ENCODE data around the gene GPR35. TPM values are rescaled to one million over a fixed set of nuclear protein-coding genes. Genes with fewer than 3 reads are reported as not detected.

Gene GPR35
- total RNA-seq, 2 donors from 2014 or later: 0.55 to 0.71 TPM

DNA sequence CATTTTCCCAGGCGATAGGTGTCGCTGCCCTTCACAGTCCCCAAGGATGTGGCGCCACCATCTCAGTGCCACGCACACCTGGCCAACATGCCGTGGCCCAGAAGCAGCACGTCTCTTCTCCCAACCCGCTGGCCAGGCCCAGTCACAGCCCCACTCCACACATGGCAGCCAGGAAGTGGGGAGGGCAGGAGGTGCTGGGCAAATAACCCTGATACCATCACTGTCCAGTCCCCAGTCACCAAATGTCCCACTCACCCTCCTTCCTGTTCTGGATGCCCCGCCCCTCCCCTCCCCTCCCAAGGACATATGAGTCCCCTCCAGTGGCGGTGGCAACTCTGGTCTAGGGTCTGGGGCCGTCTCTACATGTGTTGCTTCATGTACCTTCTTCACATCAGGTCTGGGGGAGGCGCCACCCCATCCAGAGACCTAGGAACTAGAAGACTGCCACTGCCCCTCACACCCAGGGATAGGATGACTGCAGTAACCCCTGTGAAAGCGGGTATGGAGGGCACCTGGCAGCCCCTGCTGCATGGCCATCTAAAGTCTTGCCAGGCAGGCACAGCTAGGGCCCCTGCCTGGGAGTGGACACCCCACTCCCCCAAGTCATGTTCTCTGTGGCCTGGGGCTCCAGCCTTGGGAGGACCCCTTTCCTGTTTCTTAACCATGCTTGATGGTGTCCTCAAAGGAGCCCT, 46.1 kb upstream of the GPR35 start:
- Mint-ChIP-seq H3K9me3 (no peaks in the 10 kb centered on the region), H3K4me1 (peaks cover 6% of the 10 kb centered on the region), H3K36me3 (ENCODE audit: low read depth) (peaks cover 6% of the 10 kb centered on the region), H3K27ac (peak overlapping the region; percentile 73), H3K27me3 (ENCODE audit: insufficient read depth) (no peaks in the 10 kb centered on the region), H3K4me3 (no peak overlapping the region)
- TF ChIP-seq, protein P1, sequence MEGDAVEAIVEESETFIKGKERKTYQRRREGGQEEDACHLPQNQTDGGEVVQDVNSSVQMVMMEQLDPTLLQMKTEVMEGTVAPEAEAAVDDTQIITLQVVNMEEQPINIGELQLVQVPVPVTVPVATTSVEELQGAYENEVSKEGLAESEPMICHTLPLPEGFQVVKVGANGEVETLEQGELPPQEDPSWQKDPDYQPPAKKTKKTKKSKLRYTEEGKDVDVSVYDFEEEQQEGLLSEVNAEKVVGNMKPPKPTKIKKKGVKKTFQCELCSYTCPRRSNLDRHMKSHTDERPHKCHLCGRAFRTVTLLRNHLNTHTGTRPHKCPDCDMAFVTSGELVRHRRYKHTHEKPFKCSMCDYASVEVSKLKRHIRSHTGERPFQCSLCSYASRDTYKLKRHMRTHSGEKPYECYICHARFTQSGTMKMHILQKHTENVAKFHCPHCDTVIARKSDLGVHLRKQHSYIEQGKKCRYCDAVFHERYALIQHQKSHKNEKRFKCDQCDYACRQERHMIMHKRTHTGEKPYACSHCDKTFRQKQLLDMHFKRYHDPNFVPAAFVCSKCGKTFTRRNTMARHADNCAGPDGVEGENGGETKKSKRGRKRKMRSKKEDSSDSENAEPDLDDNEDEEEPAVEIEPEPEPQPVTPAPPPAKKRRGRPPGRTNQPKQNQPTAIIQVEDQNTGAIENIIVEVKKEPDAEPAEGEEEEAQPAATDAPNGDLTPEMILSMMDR (conservative IDR thresholded peaks at IDR 0.05): no peak
- Histone ChIP-seq H3K4me3 (ENCODE audit: low read length) (no peak overlapping the region), H3K36me3 (ENCODE audit: control insufficient read depth, insufficient read depth, low read length) (peaks cover 8% of the 10 kb centered on the region), H3K27ac (ENCODE audit: low read depth, low read length) (no peak overlapping the region), H3K27me3 (ENCODE audit: control insufficient read depth, insufficient read depth, low read length, poor library complexity, severe bottlenecking) (no peaks in the 10 kb centered on the region), H3K9ac (ENCODE audit: extremely low read depth, low read length, poor library complexity, severe bottlenecking) (no peak overlapping the region), H3K9me3 (ENCODE audit: control insufficient read depth, low read length) (no peaks in the 10 kb centered on the region), H3K4me1 (ENCODE audit: control insufficient read depth, insufficient read depth, low read length) (no peaks in the 10 kb centered on the region)
- no peak for DNase-seq
- WGBS, 2 experiments (ENCODE audit: insufficient coverage in 1 of 2, insufficient read length in 1 of 2): 91 to 96% methylated on average over 5 to 12 of the region's 12 CpGs

DNA sequence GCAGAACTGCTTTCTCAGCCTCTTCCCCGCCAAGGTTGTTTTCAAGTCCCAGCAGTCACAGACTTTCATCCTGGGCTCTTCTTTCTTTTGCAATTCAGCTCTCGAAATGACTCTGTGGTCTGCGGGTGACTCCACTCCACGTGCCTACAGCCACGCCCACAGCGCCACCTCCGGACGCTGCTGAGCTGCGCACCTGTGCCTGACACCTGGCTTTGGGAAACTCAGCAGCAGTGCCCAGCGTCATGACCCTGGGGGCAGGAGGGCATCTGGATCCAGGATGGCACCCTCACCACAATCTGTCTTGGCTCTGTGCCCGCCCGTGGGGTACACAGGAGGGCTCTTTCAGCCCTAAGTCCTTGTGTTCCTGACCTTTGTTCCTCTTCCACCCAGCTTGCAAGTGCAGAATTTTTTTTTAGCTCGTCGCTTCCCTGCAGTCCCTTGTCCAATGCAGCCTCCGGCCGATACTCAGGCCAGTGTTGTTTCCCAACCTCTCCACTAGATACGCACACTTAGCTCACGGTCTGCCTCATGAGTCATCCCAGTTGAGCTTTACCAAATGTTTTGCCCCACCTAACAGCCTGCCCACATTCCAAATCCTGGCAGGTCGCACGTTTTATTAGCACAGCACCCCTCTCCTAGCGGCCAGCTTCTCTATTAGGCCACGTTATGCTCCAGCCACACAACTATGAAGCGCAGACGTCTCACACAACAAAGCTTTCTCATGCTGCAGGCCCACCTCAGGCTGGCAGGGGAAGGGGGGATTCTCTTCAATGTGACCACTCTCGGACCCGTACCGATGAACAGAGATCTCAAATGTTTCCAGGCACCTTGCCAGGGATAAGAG, 45.3 kb upstream of the GPR35 start:
- H3K27ac ChIP-seq (ENCODE audit: low read depth, low read length): no peak overlapping the region
- peaks cover 8% of the 10 kb centered on the region for H3K4me1 Mint-ChIP-seq
- no peak overlapping the region for H3K4me3 ChIP-seq (ENCODE audit: low read length)
- no peaks in the 10 kb centered on the region for H3K27me3 ChIP-seq (ENCODE audit: control insufficient read depth, insufficient read depth, low read length, poor library complexity, severe bottlenecking)
- H3K9ac ChIP-seq (ENCODE audit: extremely low read depth, low read length, poor library complexity, severe bottlenecking): no peak overlapping the region
- TF ChIP-seq, protein P1 (conservative IDR thresholded peaks at IDR 0.05): peak; percentile 75
- peak; percentile 87 for DNase-seq
- 89 to 92% methylated on average over 15 to 27 of the region's 27 CpGs for WGBS, 2 experiments (ENCODE audit: insufficient coverage in 1 of 2, insufficient read length in 1 of 2)
- H3K4me1 ChIP-seq (ENCODE audit: control insufficient read depth, insufficient read depth, low read length): peaks cover 3% of the 10 kb centered on the region
- H3K36me3 Mint-ChIP-seq (ENCODE audit: low read depth): peaks cover 12% of the 10 kb centered on the region
- no peak overlapping the region for H3K4me3 Mint-ChIP-seq
- H3K9me3 ChIP-seq (ENCODE audit: control insufficient read depth, low read length): no peaks in the 10 kb centered on the region
- peaks cover 8% of the 10 kb centered on the region for H3K36me3 ChIP-seq (ENCODE audit: control insufficient read depth, insufficient read depth, low read length)
- H3K27ac Mint-ChIP-seq: peak overlapping the region; percentile 73
- H3K9me3 Mint-ChIP-seq: no peaks in the 10 kb centered on the region
- no peaks in the 10 kb centered on the region for H3K27me3 Mint-ChIP-seq (ENCODE audit: insufficient read depth)

DNA sequence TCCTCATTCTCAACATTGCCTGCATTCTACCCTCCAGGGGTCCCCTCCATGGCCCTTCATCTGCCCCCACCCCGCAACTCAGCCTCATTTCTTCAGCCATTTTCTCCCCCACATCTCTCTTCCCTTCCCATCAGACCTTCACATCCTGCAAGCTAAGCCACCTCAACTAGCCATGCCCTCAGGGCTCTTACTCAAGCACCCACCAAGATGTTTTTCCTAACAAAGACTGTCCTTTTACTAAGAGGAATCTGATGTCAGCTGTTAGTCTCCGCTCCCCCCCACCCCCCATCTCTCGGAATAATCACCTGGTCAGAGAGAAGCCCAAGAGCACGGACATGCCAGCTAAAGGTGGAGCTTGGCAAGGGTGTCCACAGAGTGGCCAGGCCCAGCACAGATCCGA, 43.5 kb upstream of the GPR35 start:
- no peak for DNase-seq
- H3K4me3 Mint-ChIP-seq: no peak overlapping the region
- no peaks in the 10 kb centered on the region for H3K27me3 Mint-ChIP-seq (ENCODE audit: insufficient read depth)
- Histone ChIP-seq H3K4me1 (ENCODE audit: control insufficient read depth, insufficient read depth, low read length) (peaks cover 9% of the 10 kb centered on the region), H3K4me3 (ENCODE audit: low read length) (no peak overlapping the region), H3K27ac (ENCODE audit: low read depth, low read length) (no peak overlapping the region), H3K9ac (ENCODE audit: extremely low read depth, low read length, poor library complexity, severe bottlenecking) (no peak overlapping the region), H3K36me3 (ENCODE audit: control insufficient read depth, insufficient read depth, low read length) (peaks cover 8% of the 10 kb centered on the region), H3K27me3 (ENCODE audit: control insufficient read depth, insufficient read depth, low read length, poor library complexity, severe bottlenecking) (no peaks in the 10 kb centered on the region), H3K9me3 (ENCODE audit: control insufficient read depth, low read length) (no peaks in the 10 kb centered on the region)
- TF ChIP-seq, protein P1 (conservative IDR thresholded peaks at IDR 0.05): no peak
- H3K27ac Mint-ChIP-seq: no peak overlapping the region
- peaks cover 12% of the 10 kb centered on the region for H3K36me3 Mint-ChIP-seq (ENCODE audit: low read depth)
- H3K4me1 Mint-ChIP-seq: peaks cover 10% of the 10 kb centered on the region
- 84 to 100% methylated on average over 1 to 5 of the region's 5 CpGs for WGBS, 2 experiments (ENCODE audit: insufficient coverage in 1 of 2, insufficient read length in 1 of 2)
- H3K9me3 Mint-ChIP-seq: no peaks in the 10 kb centered on the region
